NCI-H446 (cell line): ENCODE results near the gene NACC2.
"Not testable (repeated sequence)": the region's sequence is repeated elsewhere in the genome, so short reads cannot be mapped to it uniquely, and the experiment has no call there.

Experiments used
- DNase-seq, 2 experiments: peaks; one replicate each; lab custom pipeline; 2025; lab: John Stamatoyannopoulos, UW

NACC2 gene

DNA sequence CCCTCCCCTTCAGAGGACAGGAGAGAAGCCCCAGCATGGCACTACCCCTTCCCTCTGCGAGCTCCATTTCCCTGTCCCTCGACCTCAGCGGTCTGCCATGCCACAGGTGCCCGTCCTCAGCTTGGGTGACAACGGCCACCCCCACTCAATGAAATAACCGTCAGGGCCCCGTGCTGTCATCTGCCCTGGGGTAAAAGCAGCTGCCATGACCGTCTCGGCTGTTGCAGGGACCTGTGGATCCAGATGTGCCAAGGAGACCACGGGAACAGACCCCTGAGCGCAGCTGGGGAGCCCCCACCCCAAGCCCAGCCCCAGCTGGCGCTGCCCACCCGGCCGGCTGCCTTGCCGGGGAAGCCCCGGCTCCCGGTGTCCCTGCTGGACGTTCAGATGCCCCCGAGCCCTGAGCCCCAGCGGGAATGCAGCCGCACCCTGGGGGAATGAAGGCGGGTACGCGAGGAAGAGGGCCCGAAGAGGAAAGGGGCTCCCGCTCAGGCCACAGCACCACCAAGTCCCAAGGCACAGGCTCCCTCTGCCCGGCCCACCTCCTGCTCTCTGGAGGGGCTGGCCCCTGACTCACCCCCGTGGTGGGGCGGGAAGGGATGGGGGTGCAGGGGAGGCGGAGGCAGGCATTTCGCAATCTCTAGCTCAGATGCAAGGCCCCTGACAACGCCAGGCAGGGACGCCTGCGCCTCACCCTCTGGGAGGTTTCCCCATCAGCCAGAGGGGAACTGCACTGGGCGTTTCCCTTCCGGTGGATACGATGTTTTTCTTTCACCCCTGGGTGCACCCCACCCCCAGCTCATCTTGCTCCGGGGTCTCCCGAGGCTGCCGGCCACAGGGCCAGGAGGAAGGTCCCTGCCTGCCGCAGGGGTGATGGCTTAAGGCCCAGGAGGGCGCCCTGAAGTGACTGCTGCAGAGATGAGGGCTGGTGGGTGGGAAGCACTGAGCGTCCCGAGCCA lies 49.2 kb downstream of the NACC2 start:
- no peak for DNase-seq

DNA sequence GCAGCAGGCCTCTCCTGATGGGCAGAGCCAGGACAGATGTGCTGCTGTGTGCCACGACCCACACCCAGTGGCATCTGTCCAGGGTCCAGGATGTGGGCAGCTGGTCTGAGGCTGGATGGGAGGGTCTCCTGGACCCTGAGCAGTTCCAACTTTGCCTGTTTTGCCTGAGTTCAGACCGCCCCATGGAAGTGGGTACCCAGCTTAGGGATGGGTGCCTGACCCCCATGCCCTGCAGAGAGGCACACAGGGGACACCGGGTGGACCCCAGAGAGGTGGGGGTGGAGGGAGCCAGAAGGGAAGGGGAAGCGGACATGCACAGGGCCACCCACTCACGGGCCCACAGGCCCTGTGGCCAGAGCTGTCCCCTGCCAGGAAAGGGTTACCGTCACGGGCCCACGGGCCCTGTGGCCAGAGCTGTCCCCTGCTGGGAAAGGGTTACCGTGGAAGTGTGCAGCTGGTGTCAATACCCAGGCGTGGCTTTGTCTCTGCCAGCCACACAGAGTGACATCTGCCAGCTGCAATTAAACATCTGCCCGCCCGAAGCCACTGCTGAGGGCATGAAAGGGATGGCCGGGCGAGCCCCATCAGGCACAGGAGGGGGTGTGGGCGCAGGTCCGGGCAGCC lies 50.0 kb downstream of the NACC2 start:
- DNase-seq: no peak

DNA sequence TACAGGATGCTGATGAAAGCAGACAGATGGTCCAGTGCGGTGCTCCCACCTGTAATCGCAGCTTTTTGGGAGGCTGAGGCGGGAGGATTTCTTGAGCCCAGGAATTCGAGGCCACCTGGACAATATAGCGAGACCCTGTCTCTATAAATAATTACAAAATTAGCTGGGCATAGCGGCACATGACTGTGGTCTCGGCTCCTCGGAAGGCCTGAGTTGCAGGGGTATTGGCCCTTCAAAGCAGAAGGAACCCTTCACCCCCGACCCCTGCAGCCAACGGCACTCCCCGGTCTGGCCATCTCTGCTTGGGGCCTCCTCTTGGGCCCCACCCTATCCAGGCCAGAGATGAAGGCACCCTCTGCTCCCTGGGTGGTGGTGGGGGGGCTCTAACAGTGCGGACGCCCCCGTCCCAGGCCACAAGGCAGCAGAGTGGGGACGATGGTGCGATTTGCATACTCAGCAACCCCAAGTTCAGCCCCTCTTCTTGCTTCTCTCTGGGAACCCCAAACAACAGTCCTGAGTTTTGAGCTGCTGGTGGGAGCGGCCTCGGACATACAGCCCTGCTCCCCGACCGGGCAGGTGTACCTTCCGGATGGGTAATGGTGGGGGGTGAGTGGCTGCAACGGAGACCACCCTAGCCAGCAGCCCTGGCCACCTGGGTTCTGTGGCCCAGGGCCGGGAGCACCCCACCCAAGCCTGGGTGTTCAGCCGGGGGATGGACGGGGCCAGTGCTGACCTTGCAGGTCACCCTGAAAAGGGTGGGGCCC lies 50.7 kb downstream of the NACC2 start:
- DNase-seq: no peak

DNA sequence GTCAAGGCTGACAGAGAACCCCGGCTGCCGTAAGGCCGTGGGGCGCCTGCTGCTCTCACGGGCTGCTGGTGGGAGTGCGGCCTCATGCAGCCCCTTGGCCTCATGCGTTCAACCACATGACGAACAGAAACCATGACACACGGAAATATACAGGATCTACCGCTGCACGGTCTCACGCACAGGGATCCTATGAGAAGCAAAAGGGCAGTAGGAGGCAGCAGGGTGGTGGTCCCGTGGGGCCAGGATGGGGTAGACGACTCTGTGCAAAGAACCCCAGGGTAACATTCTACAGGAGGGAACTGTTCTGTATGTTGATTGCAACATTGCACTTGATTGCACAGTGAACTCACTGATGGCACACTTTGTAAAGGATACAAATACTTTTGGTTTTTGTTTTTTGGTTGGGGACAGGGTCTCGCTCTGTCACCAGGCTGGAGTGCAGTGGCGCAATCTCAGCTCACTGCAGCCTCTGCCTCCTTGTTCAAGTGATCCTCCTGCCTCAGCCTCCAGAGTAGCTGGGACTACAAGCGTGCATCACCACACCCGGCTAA lies 51.6 kb downstream of the NACC2 start:
- no peak for DNase-seq

DNA sequence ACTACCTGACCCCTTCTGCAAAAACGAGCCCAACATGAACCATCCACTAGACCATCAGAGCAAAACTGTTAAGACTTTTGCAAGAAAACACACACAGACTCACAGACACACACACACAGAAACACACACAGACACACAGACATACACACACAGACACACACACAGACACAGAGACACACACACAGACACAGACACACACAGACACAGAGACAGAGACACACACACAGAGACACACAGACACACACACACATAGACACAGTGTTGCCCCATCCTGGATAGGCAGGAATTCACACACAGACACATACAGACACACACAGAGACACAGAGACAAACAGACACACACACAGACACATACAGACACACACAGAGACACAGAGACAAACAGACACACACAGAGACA lies 52.5 kb downstream of the NACC2 start:
- DNase-seq: no peak

DNA sequence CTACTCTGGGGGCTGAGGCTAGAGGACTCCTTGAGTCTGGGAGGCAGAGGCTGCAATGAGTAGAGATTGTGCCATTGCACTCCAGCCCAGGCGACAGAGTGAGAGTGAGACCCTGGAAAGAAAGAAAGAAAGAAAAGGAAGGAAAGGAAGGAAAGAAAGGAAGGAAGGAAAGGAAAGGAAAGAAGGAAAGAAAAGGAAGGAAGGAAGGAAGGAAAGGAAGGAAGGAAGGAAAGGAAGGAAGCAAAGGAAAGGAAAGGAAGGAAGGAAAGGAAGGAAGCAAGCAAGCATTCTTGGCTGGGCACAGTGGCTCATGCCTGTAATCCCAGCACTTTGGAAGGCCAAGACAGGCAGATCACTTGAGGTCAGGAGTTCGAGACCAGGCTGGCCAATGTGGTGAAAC lies 54.2 kb downstream of the NACC2 start:
- DNase-seq: not testable (repeated sequence)

DNA sequence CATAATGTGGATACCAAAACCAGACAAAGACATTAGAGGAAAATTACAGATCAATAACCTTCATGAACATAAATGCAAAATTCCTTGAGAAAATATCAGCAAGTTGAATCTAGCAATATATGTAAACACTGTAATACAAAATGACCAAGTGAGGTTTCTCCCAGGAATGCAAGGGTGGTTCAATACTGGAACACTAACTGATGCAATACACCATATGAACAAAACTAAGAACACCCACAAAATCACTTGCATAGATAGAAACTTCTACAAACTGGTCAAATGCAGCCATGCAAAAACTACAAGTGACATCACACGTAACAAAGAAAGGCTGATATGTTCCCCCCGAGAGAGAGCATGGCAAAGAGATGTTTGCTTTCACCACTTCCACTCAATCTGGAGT lies 55.6 kb downstream of the NACC2 start:
- DNase-seq: no peak

DNA sequence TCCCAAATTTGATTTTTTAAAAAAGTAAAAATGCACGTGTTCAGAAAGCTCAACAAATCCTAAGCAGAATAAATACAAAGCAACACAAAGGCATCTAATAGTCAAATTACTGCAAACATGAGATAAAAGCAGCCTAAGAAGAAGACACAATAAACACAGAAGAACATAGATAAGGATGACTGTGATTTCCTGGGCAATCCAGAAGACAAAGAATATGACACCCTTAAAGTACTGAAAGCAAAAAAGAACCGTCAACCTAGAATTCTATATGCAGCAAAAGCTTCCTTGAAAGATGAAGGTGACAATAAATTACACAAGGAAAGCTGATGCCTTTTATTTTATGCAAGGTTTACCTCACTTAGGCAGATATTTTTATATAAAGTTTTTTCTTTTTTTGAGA lies 58.2 kb downstream of the NACC2 start:
- no peak for DNase-seq

DNA sequence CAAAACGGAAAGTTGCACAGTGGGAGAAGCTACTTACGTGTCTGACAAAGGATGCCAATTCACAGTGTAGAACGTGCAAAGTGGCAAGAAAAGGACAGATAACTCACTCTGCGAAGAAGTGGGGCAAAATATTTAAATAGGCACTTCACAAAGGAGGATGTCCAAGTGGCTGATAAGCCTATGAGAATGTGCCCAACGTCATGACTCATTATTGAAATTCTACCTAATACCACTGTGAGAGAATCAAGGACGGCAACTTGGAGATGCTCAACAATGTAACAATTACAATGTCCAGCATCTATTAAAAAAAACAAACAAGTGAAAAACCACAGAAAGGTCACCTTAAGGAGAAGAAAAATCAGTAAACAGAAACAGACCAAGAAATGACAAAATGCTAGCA lies 59.0 kb downstream of the NACC2 start:
- DNase-seq: no peak

DNA sequence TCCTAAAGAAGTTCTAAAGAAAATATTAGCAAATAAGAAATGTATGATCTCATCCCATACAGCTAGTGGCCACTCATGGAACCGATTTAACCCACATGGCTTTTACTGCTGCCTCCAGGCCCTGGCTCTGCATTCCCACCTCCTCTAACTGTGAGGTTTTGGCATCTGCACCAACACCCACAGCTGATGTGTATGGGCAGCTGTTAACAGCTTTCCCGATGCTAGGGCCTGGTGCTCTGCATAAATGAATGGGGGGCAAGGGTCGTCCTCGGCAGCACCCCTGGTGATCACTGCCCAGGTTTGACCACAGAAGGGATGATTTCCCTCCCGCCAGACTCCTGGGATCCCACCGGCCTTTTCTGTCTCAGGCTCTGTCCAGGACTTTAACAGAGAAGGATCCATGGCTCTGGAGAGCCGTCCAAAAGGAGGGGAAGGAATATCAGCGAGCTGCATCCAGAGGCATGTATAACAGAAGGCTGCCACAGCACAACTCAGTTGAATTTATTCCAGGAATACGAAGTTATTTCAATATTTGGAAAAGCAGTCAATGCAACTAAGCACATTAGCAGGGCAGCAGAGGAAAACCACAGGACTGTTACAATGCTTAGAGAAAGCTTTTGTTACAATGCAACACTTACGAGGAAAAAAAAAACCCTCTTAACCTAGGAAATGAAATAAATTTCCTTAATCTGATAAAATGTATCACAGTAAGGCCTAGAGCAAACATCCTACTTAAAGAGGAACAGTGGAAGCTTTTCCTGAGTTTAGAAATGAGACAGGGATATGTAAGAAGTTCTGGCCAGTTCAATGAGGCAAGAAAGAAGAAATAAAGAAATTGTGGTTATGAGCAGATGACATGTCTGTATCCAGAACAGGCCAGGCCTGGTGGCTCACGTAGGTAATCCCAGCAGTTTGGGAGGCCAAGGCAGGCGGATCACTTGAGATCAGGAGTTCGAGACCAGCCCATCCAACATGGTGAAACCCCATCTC lies 63.1 kb downstream of the NACC2 start:
- no peak for DNase-seq

DNA sequence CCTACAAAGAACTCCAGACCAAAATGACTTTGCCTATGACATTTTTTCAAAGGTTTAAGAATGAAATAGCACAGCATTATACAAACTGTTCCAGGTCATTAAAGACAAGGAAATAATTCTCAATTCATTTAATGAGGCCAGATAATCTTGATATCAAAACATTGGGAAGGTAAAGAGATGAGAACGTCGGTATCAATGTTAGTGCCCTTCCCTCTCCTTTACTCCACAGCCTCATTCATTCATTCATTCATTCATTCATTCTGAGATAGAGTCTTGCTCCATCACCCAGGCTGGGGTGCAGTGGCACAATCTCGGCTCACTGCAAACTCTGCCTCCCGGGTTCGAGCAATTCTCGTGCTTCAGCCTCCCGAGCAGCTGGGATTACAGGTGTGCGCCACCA lies 64.0 kb downstream of the NACC2 start:
- no peak for DNase-seq

DNA sequence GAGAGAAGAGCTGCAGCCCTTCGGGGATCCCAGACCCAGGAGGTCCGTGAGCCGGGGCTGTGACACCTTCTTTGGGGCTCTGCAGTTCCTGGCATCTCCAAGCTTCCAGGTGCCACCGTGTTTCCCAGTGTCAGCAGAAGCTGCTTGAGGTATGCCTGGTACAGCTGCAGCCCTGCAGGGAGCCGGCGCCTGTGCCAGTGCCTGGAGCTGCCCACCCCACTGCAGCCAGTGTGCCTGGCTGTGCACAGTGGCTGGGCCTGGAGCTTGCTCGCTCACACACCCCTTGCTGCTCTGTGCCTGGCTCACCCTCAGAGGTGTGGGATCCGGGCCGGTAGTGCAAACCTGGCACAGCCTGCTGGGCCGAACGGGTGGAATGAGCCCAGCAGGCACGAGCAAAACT lies 65.5 kb downstream of the NACC2 start:
- no peak for DNase-seq

DNA sequence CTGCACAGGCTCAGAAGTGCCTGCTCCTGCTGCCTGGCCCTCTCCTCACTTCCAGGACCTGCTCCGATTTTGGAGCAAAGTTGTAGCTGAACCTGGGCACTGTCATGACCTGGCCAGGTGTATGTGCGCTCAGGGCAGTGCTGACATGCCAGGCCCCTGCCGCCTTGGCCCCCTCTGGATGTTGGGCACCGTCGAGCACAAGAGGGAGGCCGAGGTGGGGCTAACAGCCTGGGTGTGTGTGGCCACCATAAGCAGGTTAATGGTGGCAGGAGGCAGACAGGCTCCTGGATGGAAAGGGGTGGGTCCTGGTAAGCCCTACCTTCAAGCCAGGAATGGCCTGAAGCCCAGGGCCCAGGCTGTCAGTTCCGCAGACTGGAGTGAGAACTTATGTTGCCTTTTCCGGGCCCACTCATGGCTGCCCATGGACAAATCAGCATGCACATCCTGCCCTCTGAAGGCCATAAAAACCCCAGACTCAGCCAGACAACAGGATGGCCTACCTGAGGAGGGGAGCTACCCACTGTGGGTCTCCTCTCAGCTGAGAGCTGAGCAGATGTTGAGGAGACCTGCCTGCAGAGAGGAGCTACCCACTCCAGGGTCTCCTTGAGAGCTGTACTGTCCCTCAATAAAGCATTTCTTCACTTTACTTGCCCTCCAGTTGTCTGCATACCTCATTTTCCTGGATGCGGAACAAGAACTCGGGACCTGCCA lies 66.2 kb downstream of the NACC2 start:
- DNase-seq: no peak

DNA sequence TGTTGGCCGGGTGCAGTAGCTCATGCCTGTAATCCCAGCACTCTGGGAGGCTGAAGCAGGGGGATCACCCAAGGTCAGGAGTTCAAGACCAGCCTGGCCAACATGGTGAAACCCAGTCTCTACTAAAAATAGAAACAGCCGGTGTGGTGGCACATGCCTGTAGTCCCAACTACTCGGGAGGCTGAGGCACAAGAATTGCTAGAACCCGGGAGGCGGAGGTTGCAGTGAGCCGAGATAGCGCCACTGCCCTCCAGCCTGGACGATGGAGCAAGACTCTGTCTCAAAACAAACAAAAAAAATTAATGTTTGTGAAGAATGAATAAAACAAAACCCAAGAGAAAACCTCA lies 68.2 kb downstream of the NACC2 start:
- not testable (repeated sequence) for DNase-seq

DNA sequence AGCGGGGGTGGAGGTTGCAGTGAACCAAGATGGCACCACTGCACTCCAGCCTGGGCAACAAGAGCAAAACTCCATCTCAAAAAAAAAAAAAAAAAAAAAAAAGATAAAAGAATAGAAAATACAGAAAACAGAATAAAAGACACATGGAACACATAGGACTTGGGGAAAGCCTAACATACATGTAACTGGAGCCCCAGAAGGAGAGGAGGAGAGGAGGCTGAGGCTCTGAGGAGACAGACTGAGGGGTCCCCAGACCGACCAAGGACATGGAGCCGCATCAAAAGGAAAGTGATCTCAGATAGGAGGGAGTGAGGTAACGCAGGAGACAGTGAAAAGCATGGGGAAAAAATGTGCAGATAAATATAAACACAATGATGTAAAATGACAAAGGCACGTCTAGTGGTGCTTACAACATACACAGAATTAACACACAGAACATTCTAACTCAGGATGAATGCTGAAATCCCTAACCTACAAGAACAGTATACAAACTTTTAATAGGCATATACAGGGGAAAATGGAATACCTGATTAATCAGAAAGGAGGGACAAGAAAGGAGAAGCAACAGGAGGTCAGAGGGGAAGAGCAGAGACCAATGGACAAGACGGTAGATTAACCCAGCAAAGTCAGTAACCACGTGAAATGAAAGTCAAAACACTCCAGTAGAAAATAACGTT lies 68.7 kb downstream of the NACC2 start:
- DNase-seq: no peak

DNA sequence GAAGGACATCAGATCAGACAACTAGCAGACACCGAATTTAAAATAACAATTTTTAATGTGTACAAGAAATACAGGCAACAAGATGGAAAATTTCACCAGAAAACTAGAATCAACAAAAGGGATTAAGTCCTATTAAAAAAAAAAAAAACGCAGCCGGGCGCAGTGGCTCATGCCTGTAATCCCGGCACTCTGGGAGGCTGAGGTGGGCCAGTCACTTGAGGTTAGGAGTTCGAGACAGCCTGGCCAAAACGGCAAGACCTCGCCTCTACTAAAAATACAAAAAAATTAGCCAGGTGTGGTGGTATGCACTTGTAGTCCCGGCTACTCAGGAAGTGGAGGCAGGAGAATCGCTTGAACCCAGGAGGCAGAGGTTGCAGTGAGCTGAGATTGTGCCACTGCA lies 69.6 kb downstream of the NACC2 start:
- no peak for DNase-seq

DNA sequence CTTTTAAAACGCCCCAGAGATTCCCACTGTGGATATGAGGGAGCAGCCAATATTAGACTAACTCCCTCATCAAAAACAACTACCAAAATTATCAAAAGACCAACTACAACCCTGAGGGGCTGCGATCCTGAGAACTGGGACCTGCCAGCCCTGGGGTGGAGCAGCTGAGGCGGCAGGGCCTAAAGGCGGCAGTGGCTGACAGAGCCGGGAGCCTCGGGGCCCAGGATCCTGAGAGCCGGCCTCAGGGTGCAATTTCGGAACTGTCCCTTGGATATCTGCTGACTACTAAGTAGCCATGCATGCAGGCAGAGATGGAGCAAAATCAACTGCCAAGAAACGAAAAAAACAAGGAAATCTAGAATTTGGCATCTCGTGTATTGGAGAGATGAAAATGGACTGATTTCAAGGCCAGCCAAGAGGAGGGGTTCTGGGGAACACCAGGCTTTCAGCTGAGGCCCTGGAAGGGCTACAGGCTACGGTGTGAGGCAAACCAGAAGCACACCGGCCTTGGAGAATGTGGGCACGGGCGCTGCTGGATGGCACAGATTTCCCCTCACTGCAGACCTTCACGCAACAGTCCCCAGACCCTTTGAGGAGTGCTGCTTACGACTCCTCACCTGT lies 70.3 kb downstream of the NACC2 start:
- no peak for DNase-seq

DNA sequence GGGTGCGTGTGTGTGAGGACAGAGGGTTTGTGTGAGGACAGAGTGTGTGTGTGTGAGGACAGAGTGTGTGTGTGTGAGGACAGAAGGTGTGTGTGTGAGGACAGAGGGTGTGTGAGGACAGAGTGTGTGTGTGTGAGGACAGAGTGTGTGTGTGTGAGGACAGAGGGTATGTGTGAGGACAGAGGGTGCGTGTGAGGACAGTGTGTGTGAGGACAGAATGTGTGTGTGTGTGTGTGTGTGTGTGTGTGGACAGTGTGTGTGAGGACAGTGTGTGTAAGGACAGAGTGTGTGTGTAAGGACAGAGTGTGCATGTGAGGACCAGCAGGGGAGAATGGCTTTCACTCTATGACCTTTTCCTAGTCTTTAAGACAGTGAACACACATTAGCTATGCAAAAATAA lies 70.8 kb downstream of the NACC2 start:
- no peak for DNase-seq

DNA sequence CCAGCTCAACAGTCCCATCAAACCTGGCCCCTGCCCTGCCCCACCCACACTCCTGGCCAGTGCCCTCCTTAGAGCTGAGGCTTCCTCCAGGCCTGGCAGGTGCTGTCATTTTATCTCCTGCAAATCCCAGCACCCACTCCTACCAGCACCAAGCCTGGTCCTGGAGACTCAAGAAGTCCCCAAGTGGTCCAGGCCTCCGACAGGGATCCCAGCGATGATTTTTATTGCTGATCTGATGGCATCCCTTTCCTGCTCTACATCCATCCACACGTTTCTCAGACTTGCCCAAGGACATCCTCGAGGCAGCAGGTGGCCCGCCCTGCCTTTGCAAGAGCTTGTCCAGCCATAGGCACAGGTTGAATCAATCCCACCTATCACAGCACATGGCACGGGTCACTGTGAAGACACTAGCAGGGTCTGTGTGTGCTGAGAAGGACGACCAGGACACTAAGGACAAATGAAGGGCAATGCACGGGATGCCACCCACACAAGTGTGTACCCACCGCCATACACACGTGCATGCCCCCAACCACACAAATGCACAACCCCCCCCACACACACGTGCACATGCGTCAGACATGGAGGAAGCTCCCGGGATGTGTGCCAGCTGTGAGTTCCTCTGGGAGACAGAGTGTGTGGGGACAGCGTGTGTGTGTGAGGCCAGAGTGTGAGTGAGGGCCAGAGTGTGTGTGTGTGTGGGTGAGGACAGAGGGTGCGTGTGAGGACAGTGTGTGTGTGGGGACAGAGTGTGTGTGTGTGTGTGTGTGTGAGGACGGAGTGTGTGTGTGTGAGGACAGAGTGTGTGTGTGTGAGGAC lies 71.5 kb downstream of the NACC2 start:
- DNase-seq: no peak
